HS-5 (cell line): ENCODE measurements around the gene ONECUT2.
"Not testable (repeated sequence)": the region's sequence is repeated elsewhere in the genome, so short reads cannot be mapped to it uniquely, and the experiment has no call there.

Experiments
- DNase-seq: peaks from one replicate; pipeline ENCODE4 v3.0.0-alpha.2; 2012; ENCODE audit warnings: low read depth

The ONECUT2 gene

GRCh38 chr18:57446322-57446721 lies 11.1 kb downstream of the ONECUT2 start:
- DNase-seq: no peak

- no peak for DNase-seq
These were observed 12.0 kb downstream of the ONECUT2 start for GRCh38 chr18:57447154-57447621.

- DNase-seq: no peak
These were observed 20.5 kb downstream of the ONECUT2 start for GRCh38 chr18:57455576-57456129.

- DNase-seq: no peak
These were observed 26.6 kb downstream of the ONECUT2 start for GRCh38 chr18:57461652-57462269.

GRCh38 chr18:57466307-57466706 lies 31.1 kb downstream of the ONECUT2 start:
- DNase-seq: no peak

GRCh38 chr18:57466745-57467409 lies 31.7 kb downstream of the ONECUT2 start:
- DNase-seq: no peak

GRCh38 chr18:57469884-57470283 lies 34.7 kb downstream of the ONECUT2 start:
- DNase-seq: no peak

- DNase-seq: no peak
These were observed 40.2 kb downstream of the ONECUT2 start for GRCh38 chr18:57475408-57475807.

GRCh38 chr18:57475903-57476302 lies 40.7 kb downstream of the ONECUT2 start:
- no peak for DNase-seq

GRCh38 chr18:57480733-57481132 lies 45.6 kb downstream of the ONECUT2 start:
- no peak for DNase-seq

- DNase-seq: no peak
These were observed 62.5 kb downstream of the ONECUT2 start for GRCh38 chr18:57497372-57498294.

GRCh38 chr18:57498682-57499256 lies 63.6 kb downstream of the ONECUT2 start:
- no peak for DNase-seq

- DNase-seq: no peak
These were observed 67.5 kb downstream of the ONECUT2 start for GRCh38 chr18:57502624-57503023.

- no peak for DNase-seq
These were observed 70.1 kb downstream of the ONECUT2 start for GRCh38 chr18:57505231-57505630.

- no peak for DNase-seq
These were observed 80.9 kb downstream of the ONECUT2 start for GRCh38 chr18:57516056-57516455.

- DNase-seq: no peak
These were observed 83.4 kb downstream of the ONECUT2 start for GRCh38 chr18:57518533-57518932.

- DNase-seq: no peak
These were observed 84.7 kb downstream of the ONECUT2 start for GRCh38 chr18:57519668-57520424.

- not testable (repeated sequence) for DNase-seq
These were observed 87.2 kb downstream of the ONECUT2 start for GRCh38 chr18:57522348-57522747.

- DNase-seq: no peak
These were observed 88.2 kb downstream of the ONECUT2 start for GRCh38 chr18:57523171-57523956.

GRCh38 chr18:57527556-57528229 lies 92.5 kb downstream of the ONECUT2 start:
- DNase-seq: no peak
